ENCODE measurements around the gene MMP17.

The MMP17 gene

GRCh38 chr12:131824450-131824849 lies 3.7 kb upstream of the MMP17 start:
- TF ChIP-seq CTCF (IDR thresholded peaks at IDR 0.05; ENCODE audit: low read depth, low read length, missing control alignments): no peak
- H3K4me3 ChIP-seq (ENCODE audit: low read depth, low read length): no peak overlapping the region
- DNase-seq (ENCODE audit: low read depth): no peak

- DNase-seq (ENCODE audit: low read depth): no peak
- no peak overlapping the region for H3K4me3 ChIP-seq (ENCODE audit: low read depth, low read length)
- TF ChIP-seq CTCF (IDR thresholded peaks at IDR 0.05; ENCODE audit: low read depth, low read length, missing control alignments): no peak
These were observed 2.9 kb upstream of the MMP17 start for GRCh38 chr12:131825146-131825892.

GRCh38 chr12:131826097-131826928 lies 1.9 kb upstream of the MMP17 start:
- no peak overlapping the region for H3K4me3 ChIP-seq (ENCODE audit: low read depth, low read length)
- no peak for DNase-seq (ENCODE audit: low read depth)
- no peak for TF ChIP-seq CTCF (IDR thresholded peaks at IDR 0.05; ENCODE audit: low read depth, low read length, missing control alignments)

- no peak for TF ChIP-seq CTCF (IDR thresholded peaks at IDR 0.05; ENCODE audit: low read depth, low read length, missing control alignments)
- peak overlapping the region; percentile 40 for H3K4me3 ChIP-seq (ENCODE audit: low read depth, low read length)
- DNase-seq (ENCODE audit: low read depth): no peak
These were observed 620 bp downstream of the MMP17 start for GRCh38 chr12:131828671-131829355.

- no peak for TF ChIP-seq CTCF (IDR thresholded peaks at IDR 0.05; ENCODE audit: low read depth, low read length, missing control alignments)
- H3K4me3 ChIP-seq (ENCODE audit: low read depth, low read length): no peak overlapping the region
- DNase-seq (ENCODE audit: low read depth): no peak
These were observed 1.2 kb downstream of the MMP17 start for GRCh38 chr12:131829356-131829747.

- no peak for DNase-seq (ENCODE audit: low read depth)
- no peak for TF ChIP-seq CTCF (IDR thresholded peaks at IDR 0.05; ENCODE audit: low read depth, low read length, missing control alignments)
- no peak overlapping the region for H3K4me3 ChIP-seq (ENCODE audit: low read depth, low read length)
These were observed 1.7 kb downstream of the MMP17 start for GRCh38 chr12:131829791-131830334.

Data from GM12864 (cell line).